ENCODE results near the gene CNNM3.

Gene CNNM3

GRCh38 chr2:96810783-96811192 is 5.3 kb upstream of the CNNM3 start:
- no peaks in the 10 kb centered on the region for H3K9me3 ChIP-seq (replicated peaks; ENCODE audit: low read length)
- no peak overlapping the region for H3K4me2 ChIP-seq (ENCODE audit: low read length)
- no peak overlapping the region for H3K4me3 ChIP-seq (ENCODE audit: low read length)
- peaks cover 10% of the 10 kb centered on the region for H3K4me1 ChIP-seq (ENCODE audit: control insufficient read depth, insufficient read depth, low read length)
- no peak overlapping the region for H3K9ac ChIP-seq (ENCODE audit: low read depth, low read length)
- no peaks in the 10 kb centered on the region for H3K36me3 ChIP-seq (ENCODE audit: insufficient read depth, low read length)
- no peaks in the 10 kb centered on the region for H3K27me3 ChIP-seq (ENCODE audit: control insufficient read depth, insufficient read depth, low read length)

- Histone ChIP-seq H3K4me2 (ENCODE audit: low read length) (no peak overlapping the region), H3K9me3 (replicated peaks; ENCODE audit: low read length) (no peaks in the 10 kb centered on the region), H3K9ac (ENCODE audit: low read depth, low read length) (no peak overlapping the region), H3K27me3 (ENCODE audit: control insufficient read depth, insufficient read depth, low read length) (no peaks in the 10 kb centered on the region), H3K36me3 (ENCODE audit: insufficient read depth, low read length) (no peaks in the 10 kb centered on the region), H3K4me1 (ENCODE audit: control insufficient read depth, insufficient read depth, low read length) (peaks cover 12% of the 10 kb centered on the region), H3K4me3 (ENCODE audit: low read length) (no peak overlapping the region)
Observed at GRCh38 chr2:96811917-96812316, 4.2 kb upstream of the CNNM3 start.

GRCh38 chr2:96813656-96814055 is 2.4 kb upstream of the CNNM3 start:
- no peaks in the 10 kb centered on the region for H3K36me3 ChIP-seq (ENCODE audit: insufficient read depth, low read length)
- H3K4me2 ChIP-seq (ENCODE audit: low read length) = no peak overlapping the region
- H3K4me1 ChIP-seq (ENCODE audit: control insufficient read depth, insufficient read depth, low read length) = peaks cover 22% of the 10 kb centered on the region
- H3K4me3 ChIP-seq (ENCODE audit: low read length) = no peak overlapping the region
- no peaks in the 10 kb centered on the region for H3K9me3 ChIP-seq (replicated peaks; ENCODE audit: low read length)
- no peak overlapping the region for H3K9ac ChIP-seq (ENCODE audit: low read depth, low read length)
- no peaks in the 10 kb centered on the region for H3K27me3 ChIP-seq (ENCODE audit: control insufficient read depth, insufficient read depth, low read length)

GRCh38 chr2:96815326-96816126 is 542 bp upstream of the CNNM3 start:
- Histone ChIP-seq H3K9me3 (replicated peaks; ENCODE audit: low read length) (no peaks in the 10 kb centered on the region), H3K27me3 (ENCODE audit: control insufficient read depth, insufficient read depth, low read length) (no peaks in the 10 kb centered on the region), H3K4me2 (ENCODE audit: low read length) (peak overlapping the region; percentile 88), H3K4me1 (ENCODE audit: control insufficient read depth, insufficient read depth, low read length) (peaks cover 22% of the 10 kb centered on the region), H3K9ac (ENCODE audit: low read depth, low read length) (peak overlapping the region; percentile 60), H3K36me3 (ENCODE audit: insufficient read depth, low read length) (no peaks in the 10 kb centered on the region), H3K4me3 (ENCODE audit: low read length) (peak overlapping the region; percentile 93)

- Histone ChIP-seq H3K9ac (ENCODE audit: low read depth, low read length) (peak overlapping the region; percentile 29), H3K4me3 (ENCODE audit: low read length) (peak overlapping the region; percentile 93), H3K4me1 (ENCODE audit: control insufficient read depth, insufficient read depth, low read length) (peaks cover 19% of the 10 kb centered on the region), H3K4me2 (ENCODE audit: low read length) (peak overlapping the region; percentile 93), H3K9me3 (replicated peaks; ENCODE audit: low read length) (no peaks in the 10 kb centered on the region), H3K27me3 (ENCODE audit: control insufficient read depth, insufficient read depth, low read length) (no peaks in the 10 kb centered on the region), H3K36me3 (ENCODE audit: insufficient read depth, low read length) (no peaks in the 10 kb centered on the region)
Observed at GRCh38 chr2:96816836-96817702, 1.0 kb downstream of the CNNM3 start.

GRCh38 chr2:96817882-96818281 is 1.8 kb downstream of the CNNM3 start:
- no peaks in the 10 kb centered on the region for H3K36me3 ChIP-seq (ENCODE audit: insufficient read depth, low read length)
- no peak overlapping the region for H3K9ac ChIP-seq (ENCODE audit: low read depth, low read length)
- H3K4me1 ChIP-seq (ENCODE audit: control insufficient read depth, insufficient read depth, low read length) = peaks cover 17% of the 10 kb centered on the region
- peak overlapping the region; percentile 93 for H3K4me3 ChIP-seq (ENCODE audit: low read length)
- no peaks in the 10 kb centered on the region for H3K9me3 ChIP-seq (replicated peaks; ENCODE audit: low read length)
- peak overlapping the region; percentile 93 for H3K4me2 ChIP-seq (ENCODE audit: low read length)
- no peaks in the 10 kb centered on the region for H3K27me3 ChIP-seq (ENCODE audit: control insufficient read depth, insufficient read depth, low read length)

GRCh38 chr2:96819128-96819875 is 3.2 kb downstream of the CNNM3 start:
- H3K27me3 ChIP-seq (ENCODE audit: control insufficient read depth, insufficient read depth, low read length) = no peaks in the 10 kb centered on the region
- no peak overlapping the region for H3K4me3 ChIP-seq (ENCODE audit: low read length)
- H3K4me1 ChIP-seq (ENCODE audit: control insufficient read depth, insufficient read depth, low read length) = peaks cover 17% of the 10 kb centered on the region
- H3K9ac ChIP-seq (ENCODE audit: low read depth, low read length) = no peak overlapping the region
- no peaks in the 10 kb centered on the region for H3K36me3 ChIP-seq (ENCODE audit: insufficient read depth, low read length)
- no peaks in the 10 kb centered on the region for H3K9me3 ChIP-seq (replicated peaks; ENCODE audit: low read length)
- no peak overlapping the region for H3K4me2 ChIP-seq (ENCODE audit: low read length)

GRCh38 chr2:96819876-96820511 is 3.9 kb downstream of the CNNM3 start:
- Histone ChIP-seq H3K27me3 (ENCODE audit: control insufficient read depth, insufficient read depth, low read length) (no peaks in the 10 kb centered on the region), H3K9me3 (replicated peaks; ENCODE audit: low read length) (no peaks in the 10 kb centered on the region), H3K4me3 (ENCODE audit: low read length) (no peak overlapping the region), H3K4me1 (ENCODE audit: control insufficient read depth, insufficient read depth, low read length) (peaks cover 17% of the 10 kb centered on the region), H3K4me2 (ENCODE audit: low read length) (no peak overlapping the region), H3K9ac (ENCODE audit: low read depth, low read length) (no peak overlapping the region), H3K36me3 (ENCODE audit: insufficient read depth, low read length) (no peaks in the 10 kb centered on the region)

- Histone ChIP-seq H3K27me3 (ENCODE audit: control insufficient read depth, insufficient read depth, low read length) (no peaks in the 10 kb centered on the region), H3K4me3 (ENCODE audit: low read length) (no peak overlapping the region), H3K9me3 (replicated peaks; ENCODE audit: low read length) (no peaks in the 10 kb centered on the region), H3K9ac (ENCODE audit: low read depth, low read length) (no peak overlapping the region), H3K4me1 (ENCODE audit: control insufficient read depth, insufficient read depth, low read length) (peaks cover 12% of the 10 kb centered on the region), H3K4me2 (ENCODE audit: low read length) (no peak overlapping the region), H3K36me3 (ENCODE audit: insufficient read depth, low read length) (no peaks in the 10 kb centered on the region)
Observed at GRCh38 chr2:96821113-96821675, 5.1 kb downstream of the CNNM3 start.

- Histone ChIP-seq H3K27me3 (ENCODE audit: control insufficient read depth, insufficient read depth, low read length) (no peaks in the 10 kb centered on the region), H3K4me1 (ENCODE audit: control insufficient read depth, insufficient read depth, low read length) (peaks cover 1% of the 10 kb centered on the region), H3K4me2 (ENCODE audit: low read length) (no peak overlapping the region), H3K4me3 (ENCODE audit: low read length) (no peak overlapping the region), H3K9ac (ENCODE audit: low read depth, low read length) (no peak overlapping the region), H3K36me3 (ENCODE audit: insufficient read depth, low read length) (peaks cover 4% of the 10 kb centered on the region), H3K9me3 (replicated peaks; ENCODE audit: low read length) (no peaks in the 10 kb centered on the region)
Observed at GRCh38 chr2:96822786-96823185, 6.7 kb downstream of the CNNM3 start.

Data from skeletal muscle satellite cell (primary cell).